ENCODE results near the gene PCBP3. TPM values are rescaled to one million over a fixed set of nuclear protein-coding genes. Genes with fewer than 3 reads are reported as not detected.

PCBP3 gene
- total RNA-seq, 1 experiment from 2014 or later, result 10.9 TPM

GRCh38 chr21:45912611-45913417, 269.3 kb downstream of the PCBP3 start:
- Mint-ChIP-seq H3K36me3 (ENCODE audit: insufficient read depth in 1 of 3, low read depth in 3 of 3) (no peaks in the 10 kb centered on the region; a peak in 2 of 7 replicates), H3K4me3 (no peak overlapping the region), H3K4me1 (no peaks in the 10 kb centered on the region), H3K9me3 (no peaks in the 10 kb centered on the region), H3K27me3 (ENCODE audit: low read depth) (peaks cover 4% of the 10 kb centered on the region), H3K27ac (no peak overlapping the region)
- H4K91ac ChIP-seq (ENCODE audit: insufficient read length, low read depth, low read length), result no peak overlapping the region
- H4K8ac ChIP-seq (replicated peaks; ENCODE audit: insufficient read length, low read depth, low read length), result no peak overlapping the region
- H3K4ac ChIP-seq (ENCODE audit: low read depth, low read length), result no peak overlapping the region
- H3K4me2 ChIP-seq (ENCODE audit: insufficient read depth, insufficient read length, low read length), result no peak overlapping the region
- H3K23ac ChIP-seq (ENCODE audit: insufficient read length, low read depth, low read length), result no peak overlapping the region
- no CpG with 5 or more reads among the region's 16 CpGs for WGBS (ENCODE audit: extremely low coverage, insufficient read length, low lambda C conversion rate)
- no peak overlapping the region for H2BK5ac ChIP-seq (ENCODE audit: insufficient read length, low read length)
- no peak overlapping the region for H3K9ac ChIP-seq (ENCODE audit: extremely low read depth, insufficient read length, low read length)
- no peak overlapping the region for H4K5ac ChIP-seq (ENCODE audit: insufficient read length, low read depth, low read length)
- no peak overlapping the region for H3K56ac ChIP-seq (ENCODE audit: insufficient read length, low read depth, low read length)
- no peak overlapping the region for H3K18ac ChIP-seq (ENCODE audit: insufficient read length, low read depth, low read length)
- no peak overlapping the region for H2AFZ ChIP-seq (ENCODE audit: low read length)
- H3K4me1 ChIP-seq (ENCODE audit: insufficient read depth, low read length), result no peaks in the 10 kb centered on the region
- no peaks in the 10 kb centered on the region for H3K27me3 ChIP-seq (ENCODE audit: insufficient read depth, low read length)
- H2BK12ac ChIP-seq (ENCODE audit: insufficient read length, low read depth, low read length), result no peak overlapping the region
- no peaks in the 10 kb centered on the region for H3K79me2 ChIP-seq (ENCODE audit: insufficient read depth, low read length)
- H2BK15ac ChIP-seq (ENCODE audit: low read depth, low read length), result no peak overlapping the region
- no peak overlapping the region for H3K27ac ChIP-seq (ENCODE audit: insufficient read length, low read depth, low read length)
- H3K14ac ChIP-seq (ENCODE audit: insufficient read depth, low read length), result no peak overlapping the region
- H2BK120ac ChIP-seq (ENCODE audit: low read depth, low read length, poor library complexity, severe bottlenecking), result no peak overlapping the region
- H3K23me2 ChIP-seq (ENCODE audit: insufficient read length, low read depth, low read length, poor library complexity, severe bottlenecking), result no peaks in the 10 kb centered on the region
- H2BK20ac ChIP-seq (ENCODE audit: low read depth, low read length, poor library complexity, severe bottlenecking), result no peak overlapping the region
- H3T11ph ChIP-seq (ENCODE audit: low read length), result no peak overlapping the region
- H3K9me3 ChIP-seq (ENCODE audit: control insufficient read depth, low read depth, low read length), result no peaks in the 10 kb centered on the region
- no peak for TF ChIP-seq CTCF (conservative IDR thresholded peaks at IDR 0.05)
- H2AK5ac ChIP-seq (ENCODE audit: insufficient read length, low read length), result no peak overlapping the region
- no peaks in the 10 kb centered on the region for H4K20me1 ChIP-seq (ENCODE audit: control insufficient read depth, insufficient read depth, insufficient read length)
- no peak for DNase-seq
- H3K79me1 ChIP-seq (ENCODE audit: insufficient read depth, low read depth, low read length, poor library complexity, severe bottlenecking), result no peaks in the 10 kb centered on the region
